ENCODE results near the gene MYOM1.

- TF ChIP-seq CTCF (IDR thresholded peaks at IDR 0.05) (no peak), POLR2AphosphoS5 (IDR thresholded peaks at IDR 0.05; ENCODE audit: low read depth, low read length) (no peak), REST (IDR thresholded peaks at IDR 0.05; ENCODE audit: insufficient read depth in 1 of 2, low read depth in 2 of 2, low read length in 1 of 2) (no peak), TCF7L2 (IDR thresholded peaks at IDR 0.05; ENCODE audit: low read depth, low read length) (no peak)
Observed at GRCh38 chr18:3056311-3056710, 163.5 kb downstream of the MYOM1 start.
